HG02571 (cell line): Measurements from ENCODE around the gene CACNA1H.

Experiments used
- ATAC-seq: cut with Tn5 transposase; IDR thresholded peaks from one replicate; pipeline ENCODE4 v1.9.1; 2021; ENCODE audit warnings: mild to moderate bottlenecking, moderate library complexity; ENCODE audit not compliant: unreplicated experiment

The CACNA1H gene

GRCh38 chr16:1121601-1122397 is 31.1 kb upstream of the CACNA1H start:
- no peak for ATAC-seq

GRCh38 chr16:1122398-1122765 is 30.5 kb upstream of the CACNA1H start:
- ATAC-seq = no peak

DNA sequence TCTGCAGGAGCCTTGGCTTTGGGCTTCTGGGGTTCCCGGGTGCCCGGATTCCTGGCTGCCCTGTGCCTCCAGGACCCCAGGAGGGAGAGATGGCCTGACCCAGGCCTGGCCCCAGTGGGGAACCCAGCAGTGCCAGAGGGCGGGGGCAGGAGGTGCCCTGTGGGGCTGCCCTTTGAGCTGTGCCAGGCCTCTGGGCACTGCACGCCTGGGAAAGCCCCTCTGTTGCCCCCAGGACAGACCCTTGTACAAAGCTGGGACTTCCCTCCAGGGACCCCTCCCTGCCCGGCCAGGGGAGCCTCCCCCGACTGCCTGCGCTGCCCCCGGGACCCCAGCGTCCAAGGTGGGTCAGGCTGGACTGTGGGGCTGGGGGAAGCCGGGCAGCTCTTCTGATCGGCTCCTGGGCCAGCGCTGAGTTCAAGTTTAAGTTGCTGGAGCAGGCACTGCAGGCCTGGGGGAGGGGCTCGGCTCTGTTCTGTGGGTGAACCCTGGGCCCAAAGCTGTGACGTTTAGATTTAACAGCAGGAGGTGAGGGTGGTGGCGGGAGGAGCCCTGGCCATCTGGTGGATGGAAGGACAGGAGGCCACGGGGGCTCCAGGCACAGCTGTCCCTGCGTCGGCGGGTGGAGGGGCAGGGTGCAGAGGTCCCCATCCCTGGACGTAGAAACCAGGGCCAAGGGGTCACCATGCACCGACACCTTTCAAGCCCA is 29.2 kb upstream of the CACNA1H start:
- ATAC-seq = no peak

DNA sequence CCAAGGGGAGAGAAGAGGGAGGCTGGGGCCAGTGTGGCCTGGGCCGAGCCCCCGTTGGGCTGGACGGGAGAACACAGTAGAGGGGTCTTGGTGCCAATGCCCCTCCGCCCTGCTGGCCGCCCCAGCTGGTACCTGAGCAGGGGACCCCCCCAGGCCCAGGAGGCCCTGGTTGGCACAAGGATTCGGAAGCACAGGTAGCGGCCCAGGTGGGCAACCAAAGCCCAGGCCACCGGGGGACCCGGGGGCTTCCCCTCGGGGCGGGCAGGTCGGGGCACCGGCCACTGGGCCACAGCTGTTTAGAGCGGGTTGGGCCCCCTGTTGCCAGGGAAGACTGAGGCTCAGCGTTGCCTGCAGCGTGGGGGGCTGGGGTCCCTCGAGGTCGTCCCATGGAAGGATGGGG is 28.6 kb upstream of the CACNA1H start:
- ATAC-seq = no peak

GRCh38 chr16:1124795-1125194 is 28.1 kb upstream of the CACNA1H start:
- ATAC-seq = no peak

DNA sequence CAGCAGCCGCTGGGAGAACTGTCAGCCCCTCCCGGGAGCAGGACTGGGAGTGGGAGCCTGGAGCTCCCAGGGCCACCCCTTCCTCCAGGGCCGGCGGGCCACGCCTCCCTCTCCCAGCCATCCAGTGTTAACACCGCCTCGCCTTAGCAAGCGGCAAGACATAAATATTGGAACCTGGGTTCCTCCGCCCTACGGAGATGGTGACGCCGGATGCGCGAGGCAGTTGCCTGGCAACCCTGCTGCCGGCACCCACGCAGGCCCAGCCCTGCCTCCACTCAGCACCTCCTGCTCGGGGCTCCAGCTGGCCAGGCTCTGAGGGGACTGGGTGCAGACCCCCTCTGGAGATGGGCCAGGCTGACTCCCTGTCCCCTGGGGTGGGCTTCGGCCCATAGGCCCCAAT is 27.4 kb upstream of the CACNA1H start:
- no peak for ATAC-seq

- ATAC-seq = no peak
These were observed 26.9 kb upstream of the CACNA1H start for GRCh38 chr16:1126044-1126443.

- no peak for ATAC-seq
These were observed 26.3 kb upstream of the CACNA1H start for GRCh38 chr16:1126586-1126985.

DNA sequence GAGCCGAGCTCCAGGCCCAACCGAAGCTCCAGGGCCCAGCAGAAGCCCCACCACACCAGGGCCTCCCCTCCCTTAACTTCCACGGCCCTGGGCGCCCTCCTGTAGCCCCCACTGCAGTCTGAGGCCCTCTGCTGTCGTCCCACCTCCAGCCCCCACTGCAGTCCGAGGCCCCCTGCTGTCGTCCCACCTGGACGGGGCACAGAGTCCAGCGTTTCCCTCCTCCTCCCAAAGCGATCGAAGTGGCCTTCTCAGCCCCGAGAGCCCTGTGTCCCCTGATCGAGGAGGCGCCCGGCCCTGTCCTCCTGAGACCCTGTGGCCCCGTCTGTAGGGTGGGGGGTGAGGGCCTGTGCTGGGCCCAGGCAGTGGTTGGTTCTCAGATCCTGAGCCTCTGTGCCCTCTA is 25.8 kb upstream of the CACNA1H start:
- ATAC-seq = no peak

- ATAC-seq = no peak
These were observed 24.8 kb upstream of the CACNA1H start for GRCh38 chr16:1127971-1128715.

DNA sequence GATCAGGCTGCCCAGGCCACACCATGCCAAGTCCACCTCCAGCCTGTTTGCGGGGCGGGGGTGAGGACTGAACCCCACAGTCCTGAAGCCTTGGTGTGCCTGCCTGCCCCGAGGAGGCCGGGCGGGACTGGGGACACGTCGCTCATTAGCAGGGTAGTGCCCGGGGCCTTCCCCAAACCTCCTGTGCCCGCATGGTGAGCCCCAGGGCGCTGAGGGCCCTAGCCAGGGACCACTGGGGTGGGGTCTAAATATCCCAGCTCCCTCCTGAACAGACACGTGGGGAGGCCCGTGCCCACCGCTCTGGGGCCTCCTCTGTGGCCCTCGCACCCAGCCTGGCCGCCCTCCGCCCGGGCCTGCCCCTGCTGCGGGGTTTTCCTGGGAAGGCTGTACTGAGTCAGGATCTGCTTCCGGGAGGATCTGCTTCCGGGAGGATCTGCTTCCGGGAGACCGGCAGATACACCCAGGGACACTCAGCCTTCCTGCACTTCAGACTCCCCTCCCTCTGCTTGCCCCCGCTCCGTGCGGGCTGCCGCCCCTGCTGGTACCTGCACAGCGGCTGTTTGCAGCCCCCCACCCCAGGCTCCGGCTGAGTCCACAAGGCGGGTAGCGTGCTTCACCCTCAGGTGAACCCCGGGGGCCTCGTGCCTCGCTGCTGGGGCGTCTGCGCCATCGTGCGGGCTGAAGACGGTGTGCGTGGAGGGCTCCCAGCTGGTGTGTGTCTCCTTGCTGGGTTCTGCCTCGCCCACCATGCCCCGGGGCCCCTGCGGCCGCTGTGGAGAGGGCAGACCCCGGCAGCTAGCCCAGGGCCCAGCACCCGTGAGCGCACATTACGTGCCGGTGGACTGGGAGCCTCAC is 23.6 kb upstream of the CACNA1H start:
- ATAC-seq = no peak

- ATAC-seq = no peak
These were observed 22.5 kb upstream of the CACNA1H start for GRCh38 chr16:1130382-1130781.

DNA sequence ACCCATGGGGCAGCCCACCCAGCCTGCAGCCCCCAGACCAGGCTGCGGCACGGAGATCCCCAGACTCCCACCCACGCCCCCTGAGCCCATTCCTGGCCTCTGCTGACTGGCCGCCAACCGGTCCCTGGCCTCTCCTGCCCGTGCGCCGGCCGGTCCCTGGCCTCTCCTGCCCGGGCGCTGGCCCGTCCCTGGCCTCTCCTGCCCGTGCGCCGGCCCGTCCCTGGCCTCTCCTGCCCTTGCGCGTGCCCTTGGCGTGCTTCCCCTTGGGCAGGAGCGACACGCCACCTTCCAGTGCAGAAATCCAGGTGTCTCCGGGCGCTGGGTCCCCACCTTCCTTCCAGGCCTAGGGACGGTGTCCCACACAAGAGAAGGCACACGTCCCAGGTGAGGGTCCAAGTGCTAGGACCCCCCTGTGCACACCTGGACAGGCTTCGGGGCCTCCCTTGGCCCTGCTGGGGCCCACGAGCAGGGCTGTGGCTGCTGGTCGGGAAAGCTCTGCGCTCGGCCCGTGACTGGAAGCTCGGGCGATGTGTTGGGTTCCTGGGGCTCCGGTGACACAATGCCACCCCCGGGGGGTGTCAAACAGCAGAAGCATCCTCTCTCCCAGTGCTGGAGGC is 21.4 kb upstream of the CACNA1H start:
- ATAC-seq = no peak

DNA sequence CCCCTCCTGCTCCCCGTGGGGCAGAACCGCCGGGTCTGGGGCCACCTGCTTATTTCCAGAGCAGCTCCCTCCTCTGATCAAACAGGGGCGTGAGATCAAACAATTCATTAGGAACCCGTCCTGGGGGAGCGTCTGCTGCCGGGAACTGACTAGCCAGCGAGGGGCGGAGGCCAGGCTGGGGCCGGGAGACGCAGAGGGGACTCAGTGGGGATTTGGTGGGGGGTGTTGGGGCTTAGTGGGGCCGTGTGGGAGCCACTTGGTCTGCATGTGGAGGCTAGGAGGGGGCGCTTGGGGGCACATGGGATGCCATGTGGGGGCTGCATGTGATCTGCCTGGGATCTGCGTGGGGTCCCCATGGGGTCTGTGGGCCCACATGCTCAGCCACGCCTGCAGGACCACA is 20.5 kb upstream of the CACNA1H start:
- no peak for ATAC-seq

- ATAC-seq = no peak
These were observed 19.6 kb upstream of the CACNA1H start for GRCh38 chr16:1133271-1133670.

DNA sequence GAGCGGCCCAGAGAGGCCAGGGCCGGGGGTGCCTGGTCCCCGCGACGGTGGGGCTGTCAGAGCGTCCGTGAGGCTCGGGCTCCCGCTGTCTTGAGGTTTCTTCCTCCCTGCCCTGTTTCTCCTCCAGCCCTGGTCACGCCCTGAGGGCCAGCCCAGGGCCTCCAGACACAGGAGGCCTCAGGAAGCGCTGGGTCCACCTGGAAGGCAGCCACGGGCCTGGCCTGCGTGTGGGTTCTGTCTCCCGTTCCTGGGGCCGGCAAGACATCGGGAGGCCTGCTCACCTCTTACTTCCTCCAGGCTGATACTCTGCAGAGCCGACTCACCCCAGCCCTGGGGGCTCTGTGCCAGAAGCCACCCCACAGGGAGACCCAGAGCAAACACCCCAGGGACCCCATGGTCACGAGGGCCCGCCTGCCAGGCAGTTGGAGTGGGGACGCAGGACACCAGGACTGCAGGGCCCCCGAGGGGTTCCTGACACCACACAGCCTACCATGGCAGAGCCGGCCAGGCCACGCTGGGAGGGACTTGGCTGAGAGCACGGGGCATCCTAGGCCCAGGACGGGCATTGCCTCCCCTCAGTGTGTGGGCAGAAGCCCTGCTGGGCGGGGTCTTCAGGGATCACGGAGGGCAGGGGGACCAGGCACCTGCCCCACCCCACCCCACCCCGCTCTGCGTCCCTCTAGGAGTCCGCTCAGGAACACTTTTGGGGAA is 18.9 kb upstream of the CACNA1H start:
- no peak for ATAC-seq

- ATAC-seq = no peak
These were observed 18.0 kb upstream of the CACNA1H start for GRCh38 chr16:1134776-1135458.

GRCh38 chr16:1135459-1135825 is 17.5 kb upstream of the CACNA1H start:
- ATAC-seq = no peak

DNA sequence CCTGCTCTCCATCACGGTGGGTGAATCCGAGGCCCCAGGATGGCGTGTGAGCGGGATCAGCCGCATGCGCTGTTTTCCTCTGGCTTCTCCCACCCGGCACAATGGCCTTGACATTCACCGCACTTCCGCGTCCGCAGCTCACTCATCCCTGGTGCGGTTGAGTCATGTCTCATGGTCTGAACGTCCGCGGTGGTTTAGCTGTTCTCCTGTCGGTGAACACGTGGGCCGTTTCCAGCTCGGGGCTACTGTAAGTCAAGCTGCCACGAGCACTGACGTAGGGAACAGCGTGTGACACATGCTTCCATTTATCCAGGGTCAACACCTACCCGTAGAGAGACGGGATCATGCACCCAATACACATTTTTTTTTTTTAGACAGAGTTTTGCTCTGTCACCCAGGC is 15.3 kb upstream of the CACNA1H start:
- no peak for ATAC-seq
